A549 (cell line): ENCODE results near the gene ZNF138. TPM values are rescaled to one million over a fixed set of nuclear protein-coding genes. Genes with fewer than 3 reads are reported as not detected.

Experiments
- ATAC-seq, 2 experiments: fragments of 200-7000 bp in 1 of 2; fragments of >200 bp in 1 of 2; cut with Nextera tagmentation in 1 of 2; cut with Tn5 transposase in 1 of 2; 3 replicates each; pipeline versions ENCODE4 v1.8.0 to v1.9.1; 2018 to 2020; ENCODE audit warnings: mild to moderate bottlenecking in 1 of 2, moderate library complexity in 1 of 2
- CTCF ChIA-PET: fragments of 300-600 bp; sonication (Branson Sonifier 250); formaldehyde crosslinking; extraction: SDS; loops from one replicate; lab custom pipeline; 2021; ENCODE audit warnings: antibody characterized with exemption, inconsistent platforms; lab: Yijun Ruan, JAX
- POLR2A ChIA-PET: fragments of 350-600 bp; formaldehyde crosslinking; extraction: SDS; loops from one replicate; lab custom pipeline; 2021; ENCODE audit warnings: antibody characterized with exemption, inconsistent platforms; lab: Yijun Ruan, JAX
- DNase-seq, 2 experiments: peaks; one replicate each; pipeline versions ENCODE4 v3.0.0 to v3.0.0-alpha.2; 2011 to 2016; ENCODE audit warnings: low read depth in 1 of 2, low spot score in 1 of 2
- FAIRE-seq: peaks from 2 replicates; lab custom pipeline; 2011; peaks lifted over from hg19 to GRCh38; lab: Jason Lieb, UNC
- H3K27ac ChIP-seq, 2 experiments: fragments of >200 bp; sonication (Bioruptor Twin); formaldehyde crosslinking; 3 replicates each; pipeline ENCODE4 v1.5.1; 2016 to 2017
- H3K4me1 ChIP-seq: fragments of >200 bp; sonication (Bioruptor Twin); formaldehyde crosslinking; 3 replicates; pipeline ENCODE4 v1.6.1; 2016
- H3K4me2 ChIP-seq: fragments of >200 bp; sonication (Bioruptor Twin); formaldehyde crosslinking; 3 replicates; pipeline ENCODE4 v1.6.1; 2016
- H3K4me3 ChIP-seq: fragments of >200 bp; sonication (Bioruptor Twin); formaldehyde crosslinking; 3 replicates; pipeline ENCODE4 v1.5.1; 2016
- H3K9me3 ChIP-seq: fragments of >200 bp; sonication (Bioruptor Twin); formaldehyde crosslinking; 3 replicates; pipeline ENCODE4 v1.6.1; 2016
- BHLHE40 ChIP-seq: IDR thresholded peaks from 2 replicates; pipeline ENCODE4 v1.6.1; 2012; ENCODE audit warnings: low read depth, low read length, inconsistent platforms
- CBX2 ChIP-seq: fragments of 200-600 bp; sonication (generic); IDR thresholded peaks from 2 replicates; pipeline ENCODE4 v1.6.1; 2016; ENCODE audit warnings: low read depth, mild to moderate bottlenecking, borderline replicate concordance
- CBX8 ChIP-seq: fragments of 200-600 bp; sonication (generic); IDR thresholded peaks from 2 replicates; pipeline ENCODE4 v1.6.1; 2016
- CHD4 ChIP-seq: fragments of 200-600 bp; sonication (generic); IDR thresholded peaks from 2 replicates; pipeline ENCODE4 v1.6.1; 2016; ENCODE audit warnings: antibody characterized with exemption, mild to moderate bottlenecking, borderline replicate concordance
- CTCF ChIP-seq: fragments of >200 bp; sonication (Bioruptor Twin); formaldehyde crosslinking; IDR thresholded peaks from 3 replicates; pipeline ENCODE4 v1.5.1; 2016
- ELK1 ChIP-seq: fragments of 150-350 bp; IDR thresholded peaks from 2 replicates; pipeline ENCODE4 v1.6.1; 2014; ENCODE audit warnings: low read depth, mild to moderate bottlenecking, low read length
- EP300 ChIP-seq, 2 experiments: fragments of >200 bp; sonication (Bioruptor Twin); formaldehyde crosslinking; IDR thresholded peaks; 2 replicates in 1 of 2; 3 replicates in 1 of 2; pipeline ENCODE4 v1.6.1; 2016 to 2017
- ESRRA ChIP-seq: fragments of 150-350 bp; IDR thresholded peaks from 2 replicates; pipeline ENCODE4 v1.6.1; 2014; ENCODE audit warnings: mild to moderate bottlenecking, low read length, borderline replicate concordance
- FOSB ChIP-seq: fragments of 250-450 bp; sonication (Bioruptor Pico); IDR thresholded peaks from 2 replicates; pipeline ENCODE4 v1.5.0; 2020; ENCODE audit warnings: mild to moderate bottlenecking, moderate library complexity
- HDAC2 ChIP-seq: fragments of 200-600 bp; sonication (generic); IDR thresholded peaks from 2 replicates; pipeline ENCODE4 v1.6.1; 2016
- HES2 ChIP-seq: fragments of >200 bp; sonication (Bioruptor Twin); formaldehyde crosslinking; IDR thresholded peaks from 2 replicates; pipeline ENCODE4 v1.6.1; 2016
- KDM5A ChIP-seq: fragments of 200-600 bp; sonication (generic); IDR thresholded peaks from 2 replicates; pipeline ENCODE4 v1.6.1; 2016; ENCODE audit warnings: antibody characterized with exemption, mild to moderate bottlenecking
- MAFK ChIP-seq: fragments of 450-650 bp; IDR thresholded peaks from 2 replicates; pipeline ENCODE4 v1.6.1; 2014; ENCODE audit not compliant: partially characterized antibody
- MAX ChIP-seq: IDR thresholded peaks from 2 replicates; pipeline ENCODE4 v1.6.1; 2012
- MAZ ChIP-seq: fragments of 150-350 bp; IDR thresholded peaks from 2 replicates; pipeline ENCODE4 v1.6.1; 2014; ENCODE audit warnings: antibody characterized with exemption, low read depth, low read length, borderline replicate concordance
- MYC ChIP-seq: IDR thresholded peaks from 2 replicates; pipeline ENCODE4 v1.6.1; 2012; ENCODE audit warnings: mild to moderate bottlenecking, inconsistent platforms, low read length, improper control_type of control experiment, borderline replicate concordance
- NFE2L2 ChIP-seq: fragments of 150-350 bp; conservative IDR thresholded peaks from 2 replicates; pipeline ENCODE4 v1.6.1; 2014; ENCODE audit warnings: low read length
- NPAS2 ChIP-seq: fragments of 250-450 bp; sonication (Bioruptor Pico); IDR thresholded peaks from 2 replicates; pipeline ENCODE4 v1.8.0; 2022; ENCODE audit warnings: mild to moderate bottlenecking, moderate library complexity, borderline replicate concordance
- NR3C1 ChIP-seq: fragments of >200 bp; sonication (Bioruptor Twin); formaldehyde crosslinking; IDR thresholded peaks from 3 replicates; pipeline ENCODE4 v1.6.1; 2017
- PHF8 ChIP-seq: fragments of 200-600 bp; sonication (generic); IDR thresholded peaks from 2 replicates; pipeline ENCODE4 v1.6.1; 2016; ENCODE audit warnings: low read depth, mild to moderate bottlenecking, antibody characterized with exemption, moderate library complexity, borderline replicate concordance
- POLR2A ChIP-seq: IDR thresholded peaks from 2 replicates; pipeline ENCODE4 v1.6.1; 2012; ENCODE audit warnings: mild to moderate bottlenecking, low read length
- POLR2AphosphoS2 ChIP-seq: conservative IDR thresholded peaks from 2 replicates; pipeline ENCODE4 v1.6.1; 2012; ENCODE audit warnings: low read length, improper control_type of control experiment, inconsistent platforms
- RCOR1 ChIP-seq: fragments of 150-350 bp; IDR thresholded peaks from 2 replicates; pipeline ENCODE4 v1.6.1; 2014; ENCODE audit warnings: antibody characterized with exemption, low read length, low read depth
- TP53 ChIP-seq: fragments of 250-450 bp; sonication (Bioruptor Pico); IDR thresholded peaks from 2 replicates; pipeline ENCODE4 v1.5.0; 2021; ENCODE audit warnings: mild to moderate bottlenecking, moderate library complexity
- ZFP36 ChIP-seq: fragments of 450-650 bp; IDR thresholded peaks from 2 replicates; pipeline ENCODE4 v1.6.1; 2014; ENCODE audit warnings: borderline replicate concordance; ENCODE audit not compliant: partially characterized antibody
- WGBS: methylation state at CpG from one replicate; pipeline ENCODE4 v1.1.6; 2017; ENCODE audit errors: missing lambda C conversion rate; 5-methylcytosine and 5-hydroxymethylcytosine counted together
- polyA plus RNA-seq, 4 experiments: library from polyadenylated mRNA; depleted of rRNA in 3 of 4; stranded (reverse); fragments of >200 nt; fragmentation: RNase III in 1 of 4; extraction: RNeasy Plus Mini Kit Qiagen cat#74134 plus additional on column Dnase treatment in 1 of 4; gene quantifications; 2 replicates in 3 of 4; 3 replicates in 1 of 4; pipeline ENCODE4 v1.2.3, GENCODE V29; 2011 to 2017

Gene ZNF138
- polyA plus RNA-seq, 2 of the 4 experiments (the other 2 are of a cell fraction), result 3.9 to 6.3 TPM

- TF ChIP-seq BHLHE40, result no peak
- TF ChIP-seq, all 56 proteins: peak for 0
These were observed 45.7 kb downstream of the ZNF138 start (continued) for GRCh38 chr7:64839910-64840309.

- Histone ChIP-seq H3K4me3 (no peak overlapping the region), H3K4me2 (no peak overlapping the region), H3K9me3 (no peaks in the 10 kb centered on the region; the same call in 1 of the 3 replicates), H3K27ac (no peak overlapping the region), H3K4me1 (no peaks in the 10 kb centered on the region)
- ChIA-PET POLR2A (no interaction called here), CTCF (no interaction called here)
- ATAC-seq (no peak), FAIRE-seq (no peak), DNase-seq (no peak)
- TF ChIP-seq CBX2 (no peak), NR3C1 (no peak), HDAC2 (no peak), POLR2AphosphoS2 (no peak), CHD4 (no peak), NPAS2 (CRISPR knock-in tag) (no peak), HES2 (no peak), CTCF (no peak), KDM5A (no peak), EP300 (IDR thresholded peaks at IDR 0.05) (no peak), ELK1 (no peak), MYC (no peak), CBX8 (no peak), ZFP36 (no peak), MAFK (no peak), ESRRA (no peak), NFE2L2 (no peak), PHF8 (no peak)
- WGBS, result 28% methylated on average over 5 of the region's 5 CpGs
These were observed 55.2 kb downstream of the ZNF138 start for GRCh38 chr7:64849250-64849923.

- H3K27ac ChIP-seq, result no peak overlapping the region
- H3K4me3 ChIP-seq, result no peak overlapping the region
- TF ChIP-seq CHD4 (no peak), TP53 (no peak), MAX (no peak), POLR2AphosphoS2 (no peak), BHLHE40 (no peak), POLR2A (no peak), CTCF (no peak), NPAS2 (CRISPR knock-in tag) (no peak), MAZ (no peak), RCOR1 (no peak), EP300 (IDR thresholded peaks at IDR 0.05) (no peak), ELK1 (no peak), FOSB (CRISPR knock-in tag) (no peak)
- ATAC-seq (no peak), FAIRE-seq (no peak), DNase-seq (no peak)
- H3K4me1 ChIP-seq, result no peaks in the 10 kb centered on the region
- no peaks in the 10 kb centered on the region; the same call in 1 of the 3 replicates for H3K9me3 ChIP-seq
- POLR2A ChIA-PET, result no interaction called here
- WGBS, result 42% methylated on average over 7 of the region's 7 CpGs
- CTCF ChIA-PET, result no interaction called here
- no peak overlapping the region for H3K4me2 ChIP-seq
These were observed 55.8 kb downstream of the ZNF138 start for GRCh38 chr7:64849924-64850499.
